Hematopoietic multipotent progenitor cell treated with erythropoietin and hydrocortisone succinate and interleukin-3 and kit ligand, for 17 days (in vitro differentiated cells): ENCODE results near the gene WDR37.

Experiments
- DNase-seq: peaks from one replicate; pipeline ENCODE4 v3.0.0-alpha.2; 2015; ENCODE audit warnings: low spot score

Gene WDR37

GRCh38 chr10:1169981-1170866 is 114.0 kb downstream of the WDR37 start:
- DNase-seq: no peak

GRCh38 chr10:1170867-1171180 is 114.6 kb downstream of the WDR37 start:
- no peak for DNase-seq

- DNase-seq: no peak
These were observed 115.0 kb downstream of the WDR37 start for GRCh38 chr10:1171182-1171581.

GRCh38 chr10:1171586-1171985 is 115.4 kb downstream of the WDR37 start:
- DNase-seq: no peak

- no peak for DNase-seq
These were observed 116.2 kb downstream of the WDR37 start for GRCh38 chr10:1172256-1172984.

- DNase-seq: no peak
These were observed 116.9 kb downstream of the WDR37 start for GRCh38 chr10:1173091-1173490.

- DNase-seq: no peak
These were observed 117.8 kb downstream of the WDR37 start for GRCh38 chr10:1174022-1174421.

GRCh38 chr10:1175956-1176565 is 119.9 kb downstream of the WDR37 start:
- no peak for DNase-seq

- DNase-seq: no peak
These were observed 121.8 kb downstream of the WDR37 start for GRCh38 chr10:1177936-1178335.

GRCh38 chr10:1178506-1178905 is 122.3 kb downstream of the WDR37 start:
- DNase-seq: no peak

GRCh38 chr10:1179346-1180070 is 123.3 kb downstream of the WDR37 start:
- no peak for DNase-seq

- DNase-seq: no peak
These were observed 124.0 kb downstream of the WDR37 start for GRCh38 chr10:1180071-1180730.

GRCh38 chr10:1180836-1181235 is 124.7 kb downstream of the WDR37 start:
- DNase-seq: no peak
